ENCODE measurements around the gene SFMBT2. TPM values are rescaled to one million over a fixed set of nuclear protein-coding genes. Genes with fewer than 3 reads are reported as not detected.

The SFMBT2 gene
- total RNA-seq, 2 donors from 2014 or later: 1.6 to 3.4 TPM

DNA sequence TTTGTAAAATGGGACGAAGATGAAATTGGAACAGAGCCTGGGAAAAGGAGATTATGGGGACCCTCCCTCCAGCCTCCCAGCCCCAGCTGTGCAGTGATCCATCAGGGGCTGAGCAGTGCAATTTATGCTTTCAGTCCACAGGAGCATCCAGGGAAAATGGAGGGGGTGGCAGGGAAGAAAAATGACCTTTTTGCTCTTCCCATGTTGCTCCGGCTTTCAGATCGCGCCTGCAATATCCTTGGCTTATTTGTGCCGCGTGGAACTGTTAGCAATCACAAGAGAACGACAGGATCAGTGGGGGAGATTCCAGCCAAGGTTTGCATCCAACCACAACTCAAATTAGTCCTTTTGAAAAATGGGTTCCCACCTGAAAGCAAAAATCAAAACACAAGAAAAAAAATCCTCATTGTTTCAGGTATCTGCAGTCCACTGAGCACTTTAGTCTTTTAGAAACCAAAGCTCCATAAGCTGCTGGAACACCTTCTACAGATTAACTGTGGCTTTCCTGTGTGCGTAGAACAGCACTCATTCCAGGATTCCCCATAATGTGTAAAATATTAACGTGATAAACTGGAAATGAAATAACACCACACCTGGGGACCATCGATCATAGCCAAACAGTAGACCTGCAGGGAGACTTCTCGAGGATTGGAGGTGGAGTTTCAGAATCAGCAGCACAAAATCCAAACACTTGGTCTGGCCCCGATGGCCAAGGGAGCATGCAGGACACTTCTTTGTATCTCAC lies 30.7 kb upstream of the SFMBT2 start:
- ATAC-seq (peak; percentile 58), DNase-seq (no peak)
- Histone ChIP-seq H3K4me3 (no peak overlapping the region), H3K27me3 (no peaks in the 10 kb centered on the region), H3K27ac (peak overlapping the region in 1 of 4 donors; percentile 17), H3K4me1 (no peaks in the 10 kb centered on the region), H3K9me3 (no peaks in the 10 kb centered on the region), H3K36me3 (replicated peaks in 1 of 2; ENCODE audit: insufficient read depth in 1 of 2, low read depth in 2 of 2) (no peaks in the 10 kb centered on the region)
- TF ChIP-seq, protein P1, sequence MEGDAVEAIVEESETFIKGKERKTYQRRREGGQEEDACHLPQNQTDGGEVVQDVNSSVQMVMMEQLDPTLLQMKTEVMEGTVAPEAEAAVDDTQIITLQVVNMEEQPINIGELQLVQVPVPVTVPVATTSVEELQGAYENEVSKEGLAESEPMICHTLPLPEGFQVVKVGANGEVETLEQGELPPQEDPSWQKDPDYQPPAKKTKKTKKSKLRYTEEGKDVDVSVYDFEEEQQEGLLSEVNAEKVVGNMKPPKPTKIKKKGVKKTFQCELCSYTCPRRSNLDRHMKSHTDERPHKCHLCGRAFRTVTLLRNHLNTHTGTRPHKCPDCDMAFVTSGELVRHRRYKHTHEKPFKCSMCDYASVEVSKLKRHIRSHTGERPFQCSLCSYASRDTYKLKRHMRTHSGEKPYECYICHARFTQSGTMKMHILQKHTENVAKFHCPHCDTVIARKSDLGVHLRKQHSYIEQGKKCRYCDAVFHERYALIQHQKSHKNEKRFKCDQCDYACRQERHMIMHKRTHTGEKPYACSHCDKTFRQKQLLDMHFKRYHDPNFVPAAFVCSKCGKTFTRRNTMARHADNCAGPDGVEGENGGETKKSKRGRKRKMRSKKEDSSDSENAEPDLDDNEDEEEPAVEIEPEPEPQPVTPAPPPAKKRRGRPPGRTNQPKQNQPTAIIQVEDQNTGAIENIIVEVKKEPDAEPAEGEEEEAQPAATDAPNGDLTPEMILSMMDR (IDR thresholded peaks at IDR 0.05): no peak
- TF ChIP-seq POLR2A (IDR thresholded peaks at IDR 0.05): no peak
- 27 to 38% methylated on average over 12 of the region's 12 CpGs for WGBS, 2 donors
- intact Hi-C loops (cut with DNase I): no loop called here

DNA sequence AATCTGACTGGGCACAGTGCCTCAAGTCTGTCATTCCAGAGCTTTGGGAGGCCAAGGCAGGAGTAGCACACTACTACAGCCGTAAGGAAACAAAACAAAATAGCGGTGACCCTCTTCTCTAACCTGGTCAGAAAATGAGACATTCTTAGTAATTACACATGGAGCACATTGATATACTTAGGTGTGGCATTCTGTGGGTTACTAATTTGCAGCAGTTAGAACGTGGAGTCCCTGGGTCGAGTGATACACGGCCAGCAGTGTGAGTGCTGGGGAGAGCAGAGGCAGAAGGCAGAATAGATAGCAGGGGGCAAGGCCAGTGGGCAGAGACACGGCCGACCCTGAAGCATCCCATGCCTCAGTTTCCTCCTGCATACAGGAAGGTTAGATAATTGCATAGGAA lies 28.9 kb upstream of the SFMBT2 start:
- H3K27me3 ChIP-seq: no peaks in the 10 kb centered on the region
- no peak for ATAC-seq
- no peaks in the 10 kb centered on the region for H3K36me3 ChIP-seq (replicated peaks in 1 of 2; ENCODE audit: insufficient read depth in 1 of 2, low read depth in 2 of 2)
- DNase-seq: no peak
- no peaks in the 10 kb centered on the region for H3K4me1 ChIP-seq
- no peak overlapping the region for H3K27ac ChIP-seq
- TF ChIP-seq, protein P1 (IDR thresholded peaks at IDR 0.05): no peak
- no peak for TF ChIP-seq POLR2A (IDR thresholded peaks at IDR 0.05)
- no peak overlapping the region for H3K4me3 ChIP-seq
- intact Hi-C loops (cut with DNase I): no loop called here
- 44 to 58% methylated on average over 7 of the region's 7 CpGs for WGBS, 2 donors
- H3K9me3 ChIP-seq: no peaks in the 10 kb centered on the region

DNA sequence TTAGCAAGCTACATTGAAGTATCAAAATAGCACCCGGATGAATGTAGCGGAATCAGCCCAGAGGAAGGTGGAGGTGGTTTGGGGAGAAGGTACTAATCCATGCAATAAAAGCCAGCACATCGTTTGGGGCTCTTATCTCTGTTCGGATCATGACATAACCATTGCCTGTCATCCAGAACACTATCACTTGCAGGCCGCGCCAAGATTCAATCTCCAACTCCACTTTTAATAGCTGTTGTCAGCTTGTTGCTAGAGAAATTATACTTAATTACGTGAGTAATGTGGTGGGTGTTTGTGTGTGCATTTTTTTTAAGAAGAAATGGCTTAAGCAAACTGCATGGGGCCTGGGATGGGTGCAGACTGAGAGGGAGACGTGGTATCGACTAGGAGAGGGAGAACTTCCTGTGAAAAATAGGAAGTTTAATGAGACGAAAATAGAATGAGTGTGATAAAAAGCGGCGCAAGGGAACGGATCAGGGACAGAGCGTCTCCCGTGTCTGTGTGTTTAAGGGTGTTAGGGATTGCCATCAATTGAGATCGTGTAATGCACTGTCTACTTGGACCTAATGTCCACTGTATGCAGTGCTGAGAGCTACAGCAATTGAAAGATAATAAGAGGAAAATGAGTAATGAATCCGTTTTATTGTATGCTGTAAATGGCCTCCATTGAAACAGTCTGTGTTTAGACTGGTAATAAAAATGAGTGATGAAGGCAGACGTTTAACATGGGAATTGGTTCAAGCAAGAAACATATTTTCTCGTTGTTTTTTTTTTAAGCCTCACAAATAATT lies 27.6 kb upstream of the SFMBT2 start:
- no peak overlapping the region for H3K4me3 ChIP-seq
- ATAC-seq: no peak
- no peak for DNase-seq
- H3K9me3 ChIP-seq: no peaks in the 10 kb centered on the region
- H3K27ac ChIP-seq: no peak overlapping the region
- TF ChIP-seq, protein P1 (IDR thresholded peaks at IDR 0.05): no peak
- no peak for TF ChIP-seq POLR2A (IDR thresholded peaks at IDR 0.05)
- no peaks in the 10 kb centered on the region for H3K27me3 ChIP-seq
- peaks cover 7% of the 10 kb centered on the region for H3K4me1 ChIP-seq
- no peaks in the 10 kb centered on the region for H3K36me3 ChIP-seq (replicated peaks in 1 of 2; ENCODE audit: insufficient read depth in 1 of 2, low read depth in 2 of 2)
- WGBS, 2 donors: 48 to 59% methylated on average over 19 of the region's 19 CpGs
- intact Hi-C loops (cut with DNase I): no loop called here

DNA sequence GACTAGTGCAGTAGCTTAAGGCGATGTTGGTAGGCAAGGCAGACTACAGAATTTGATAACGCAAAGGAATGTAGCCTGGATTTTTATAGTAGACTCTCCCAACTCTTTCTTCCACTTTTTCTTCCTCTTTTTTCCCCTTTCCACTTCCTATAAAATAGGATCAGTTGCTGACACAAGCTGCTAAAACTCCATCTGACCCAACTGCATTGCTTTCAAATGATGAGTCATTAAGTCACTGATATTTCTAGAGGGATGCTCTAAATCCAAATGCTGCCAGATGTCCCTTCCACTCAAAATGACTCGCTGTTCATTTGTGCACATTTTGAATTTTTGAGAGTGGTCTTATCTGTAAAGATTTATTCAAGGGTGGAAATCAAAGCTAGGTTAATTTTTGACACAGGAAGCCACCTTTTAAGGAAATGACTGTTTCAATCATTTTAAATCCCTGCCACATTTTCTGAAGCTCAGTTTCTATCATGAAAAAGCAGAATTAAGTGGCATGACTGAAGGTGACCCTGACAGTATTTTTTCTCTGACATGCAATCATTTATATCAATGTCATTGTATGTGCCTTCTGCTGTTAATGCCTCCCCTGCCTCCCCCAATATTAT lies 25.8 kb upstream of the SFMBT2 start:
- Histone ChIP-seq H3K4me1 (peaks cover 12% of the 10 kb centered on the region), H3K4me3 (no peak overlapping the region), H3K9me3 (no peaks in the 10 kb centered on the region), H3K27ac (no peak overlapping the region), H3K27me3 (no peaks in the 10 kb centered on the region), H3K36me3 (replicated peaks in 1 of 2; ENCODE audit: insufficient read depth in 1 of 2, low read depth in 2 of 2) (no peaks in the 10 kb centered on the region)
- DNase-seq: no peak
- WGBS, 2 donors: 76 to 85% methylated on average over 3 of the region's 3 CpGs
- no peak for ATAC-seq
- intact Hi-C loops (cut with DNase I): no loop called here
- TF ChIP-seq, protein P1 (IDR thresholded peaks at IDR 0.05): no peak
- TF ChIP-seq POLR2A (IDR thresholded peaks at IDR 0.05): no peak

Measured in body of pancreas (tissue), 4 donors.